GM18867 (cell line): ENCODE measurements around the gene NRXN2.
"Not testable (repeated sequence)": the region's sequence is repeated elsewhere in the genome, so short reads cannot be mapped to it uniquely, and the experiment has no call there.

Experiments
- ATAC-seq: cut with Tn5 transposase; IDR thresholded peaks from one replicate; pipeline ENCODE4 v1.9.1; 2021; ENCODE audit warnings: mild to moderate bottlenecking, moderate library complexity; ENCODE audit not compliant: unreplicated experiment

The NRXN2 gene

GRCh38 chr11:64677441-64678023 is 45.5 kb downstream of the NRXN2 start:
- no peak for ATAC-seq

- no peak for ATAC-seq
Measured at GRCh38 chr11:64676261-64676615, 46.8 kb downstream of the NRXN2 start.

- ATAC-seq: no peak
Measured at GRCh38 chr11:64675450-64676260, 47.3 kb downstream of the NRXN2 start.

- no peak for ATAC-seq
Measured at GRCh38 chr11:64674774-64675173, 48.2 kb downstream of the NRXN2 start.

- no peak for ATAC-seq
Measured at GRCh38 chr11:64673279-64673678, 49.7 kb downstream of the NRXN2 start.

GRCh38 chr11:64672875-64673274 is 50.1 kb downstream of the NRXN2 start:
- ATAC-seq: no peak

GRCh38 chr11:64670975-64671374 is 52.0 kb downstream of the NRXN2 start:
- ATAC-seq: no peak

GRCh38 chr11:64667154-64667745 is 55.7 kb downstream of the NRXN2 start:
- no peak for ATAC-seq

GRCh38 chr11:64665411-64665821 is 57.6 kb downstream of the NRXN2 start:
- no peak for ATAC-seq

- ATAC-seq: not testable (repeated sequence)
Measured at GRCh38 chr11:64664236-64664870, 58.6 kb downstream of the NRXN2 start.

GRCh38 chr11:64663656-64664055 is 59.3 kb downstream of the NRXN2 start:
- no peak for ATAC-seq

- no peak for ATAC-seq
Measured at GRCh38 chr11:64661614-64662013, 61.4 kb downstream of the NRXN2 start.

GRCh38 chr11:64661146-64661545 is 61.9 kb downstream of the NRXN2 start:
- ATAC-seq: no peak

GRCh38 chr11:64660706-64661105 is 62.3 kb downstream of the NRXN2 start:
- no peak for ATAC-seq

- ATAC-seq: no peak
Measured at GRCh38 chr11:64660205-64660604, 62.8 kb downstream of the NRXN2 start.

GRCh38 chr11:64659417-64660144 is 63.4 kb downstream of the NRXN2 start:
- ATAC-seq: no peak

GRCh38 chr11:64658265-64658664 is 64.7 kb downstream of the NRXN2 start:
- ATAC-seq: no peak

GRCh38 chr11:64656862-64657261 is 66.1 kb downstream of the NRXN2 start:
- no peak for ATAC-seq

GRCh38 chr11:64655941-64656601 is 66.9 kb downstream of the NRXN2 start:
- ATAC-seq: no peak

GRCh38 chr11:64654958-64655541 is 67.9 kb downstream of the NRXN2 start:
- ATAC-seq: no peak
